Esophagus squamous epithelium (tissue), 4 donors: Measurements from ENCODE around the gene NXN.

Experiments
- CTCF ChIP-seq, 6 experiments: fragments of 450-650 bp in 4 of 6; fragments of 200-600 bp in 2 of 6; sonication (generic) in 2 of 6; IDR thresholded peaks; one replicate each; pipeline ENCODE4 v1.5.1; 2016 to 2019; ENCODE audit warnings: antibody characterized with exemption in 6 of 6, mild to moderate bottlenecking in 4 of 6, moderate library complexity in 4 of 6
- POLR2A ChIP-seq, 4 donors: fragments of 450-650 bp; IDR thresholded peaks; one replicate each; pipeline ENCODE4 v1.6.1; 2017; ENCODE audit warnings: antibody characterized with exemption in 4 of 4, mild to moderate bottlenecking in 4 of 4, moderate library complexity in 3 of 4

GRCh38 chr17:909642-910323, 69.8 kb downstream of the NXN start:
- TF ChIP-seq CTCF (IDR thresholded peaks at IDR 0.05): no peak
- TF ChIP-seq POLR2A (IDR thresholded peaks at IDR 0.05): no peak
